ENCODE measurements around the gene CPS1. TPM values are rescaled to one million over a fixed set of nuclear protein-coding genes. Genes with fewer than 3 reads are reported as not detected.

CPS1 gene
- total RNA-seq, 1 experiment from 2014 or later = 9.0 TPM

DNA sequence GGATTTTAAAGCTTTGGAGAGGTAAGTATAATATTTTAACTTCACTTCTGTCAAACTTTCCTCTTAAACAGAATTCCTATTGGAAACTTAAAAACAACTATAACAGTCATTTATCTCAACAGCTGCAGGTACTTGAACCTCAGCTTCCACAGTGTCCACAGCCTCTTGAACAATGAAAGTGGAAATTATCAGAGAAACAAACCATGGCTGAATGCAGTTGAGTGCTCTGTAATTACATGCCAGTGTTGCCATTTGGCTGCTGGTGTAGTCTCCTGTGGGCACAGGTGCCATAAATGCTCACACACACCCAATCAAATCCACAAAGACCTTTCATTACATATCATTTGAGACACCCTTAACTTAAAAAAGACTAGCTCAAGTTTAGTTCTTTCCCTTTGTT is 125.1 kb downstream of the CPS1 start:
- ChIA-PET POLR2A (no interaction called here), CTCF (interaction anchor here (1.2 kb wide), 1 partner anchor 18 kb away, joined by 3 read pairs; no protein-coding TSS in a partner anchor)
- Mint-ChIP-seq H3K27me3 (ENCODE audit: low read depth) (no peaks in the 10 kb centered on the region), H3K27ac (no peak overlapping the region), H3K4me1 (peaks cover 6% of the 10 kb centered on the region; the same call in 1 of the 2 replicates), H3K9me3 (no peaks in the 10 kb centered on the region), H3K4me3 (no peak overlapping the region), H3K36me3 (no peaks in the 10 kb centered on the region)
- TF ChIP-seq ZBTB21 (CRISPR knock-in tag; IDR thresholded peaks at IDR 0.05; ENCODE audit: borderline replicate concordance) (no peak), USF2 (CRISPR knock-in tag; IDR thresholded peaks at IDR 0.05) (no peak), ETV6 (CRISPR knock-in tag; IDR thresholded peaks at IDR 0.05) (no peak), ARID4B (CRISPR knock-in tag; IDR thresholded peaks at IDR 0.05; ENCODE audit: borderline replicate concordance) (no peak), HMGA2 (CRISPR knock-in tag; IDR thresholded peaks at IDR 0.05) (no peak), SMAD4 (CRISPR knock-in tag; IDR thresholded peaks at IDR 0.05) (no peak), ZNF317 (CRISPR knock-in tag; IDR thresholded peaks at IDR 0.05; ENCODE audit: borderline replicate concordance, low read depth) (no peak), RELA (CRISPR knock-in tag; IDR thresholded peaks at IDR 0.05; ENCODE audit: borderline replicate concordance) (no peak), ZNF219 (CRISPR knock-in tag; IDR thresholded peaks at IDR 0.05; ENCODE audit: borderline replicate concordance) (no peak)
- TF ChIP-seq, protein P1, sequence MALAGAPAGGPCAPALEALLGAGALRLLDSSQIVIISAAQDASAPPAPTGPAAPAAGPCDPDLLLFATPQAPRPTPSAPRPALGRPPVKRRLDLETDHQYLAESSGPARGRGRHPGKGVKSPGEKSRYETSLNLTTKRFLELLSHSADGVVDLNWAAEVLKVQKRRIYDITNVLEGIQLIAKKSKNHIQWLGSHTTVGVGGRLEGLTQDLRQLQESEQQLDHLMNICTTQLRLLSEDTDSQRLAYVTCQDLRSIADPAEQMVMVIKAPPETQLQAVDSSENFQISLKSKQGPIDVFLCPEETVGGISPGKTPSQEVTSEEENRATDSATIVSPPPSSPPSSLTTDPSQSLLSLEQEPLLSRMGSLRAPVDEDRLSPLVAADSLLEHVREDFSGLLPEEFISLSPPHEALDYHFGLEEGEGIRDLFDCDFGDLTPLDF (CRISPR knock-in tag; IDR thresholded peaks at IDR 0.05) = no peak
- ATAC-seq = no peak
- DNase-seq (ENCODE audit: low spot score) = no peak

GRCh38 chr2:210686401-210686800 is 130.0 kb downstream of the CPS1 start:
- no peaks in the 10 kb centered on the region for H3K36me3 Mint-ChIP-seq
- POLR2A ChIA-PET = no interaction called here
- CTCF ChIA-PET = interaction anchor here (0.7 to 1.0 kb wide), 2 partner anchors 17 to 23 kb away, joined by 3 to 4 read pairs; no protein-coding TSS in a partner anchor
- H3K4me1 Mint-ChIP-seq = peaks cover 7% of the 10 kb centered on the region; the same call in 1 of the 2 replicates
- ATAC-seq (no peak), DNase-seq (ENCODE audit: low spot score) (no peak)
- no peaks in the 10 kb centered on the region for H3K27me3 Mint-ChIP-seq (ENCODE audit: low read depth)
- no peak overlapping the region for H3K4me3 Mint-ChIP-seq
- H3K27ac Mint-ChIP-seq = no peak overlapping the region
- H3K9me3 Mint-ChIP-seq = no peaks in the 10 kb centered on the region
- no peak for TF ChIP-seq IRF2 (CRISPR knock-in tag; IDR thresholded peaks at IDR 0.05; ENCODE audit: borderline replicate concordance, low read depth)
- no peak for TF ChIP-seq ZNF532 (CRISPR knock-in tag; IDR thresholded peaks at IDR 0.05; ENCODE audit: borderline replicate concordance)
- no peak for TF ChIP-seq ZNF423 (CRISPR knock-in tag; IDR thresholded peaks at IDR 0.05)
- TF ChIP-seq, protein P2, sequence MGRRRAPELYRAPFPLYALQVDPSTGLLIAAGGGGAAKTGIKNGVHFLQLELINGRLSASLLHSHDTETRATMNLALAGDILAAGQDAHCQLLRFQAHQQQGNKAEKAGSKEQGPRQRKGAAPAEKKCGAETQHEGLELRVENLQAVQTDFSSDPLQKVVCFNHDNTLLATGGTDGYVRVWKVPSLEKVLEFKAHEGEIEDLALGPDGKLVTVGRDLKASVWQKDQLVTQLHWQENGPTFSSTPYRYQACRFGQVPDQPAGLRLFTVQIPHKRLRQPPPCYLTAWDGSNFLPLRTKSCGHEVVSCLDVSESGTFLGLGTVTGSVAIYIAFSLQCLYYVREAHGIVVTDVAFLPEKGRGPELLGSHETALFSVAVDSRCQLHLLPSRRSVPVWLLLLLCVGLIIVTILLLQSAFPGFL (CRISPR knock-in tag; IDR thresholded peaks at IDR 0.05; ENCODE audit: borderline replicate concordance) = no peak
- TF ChIP-seq, protein P3, sequence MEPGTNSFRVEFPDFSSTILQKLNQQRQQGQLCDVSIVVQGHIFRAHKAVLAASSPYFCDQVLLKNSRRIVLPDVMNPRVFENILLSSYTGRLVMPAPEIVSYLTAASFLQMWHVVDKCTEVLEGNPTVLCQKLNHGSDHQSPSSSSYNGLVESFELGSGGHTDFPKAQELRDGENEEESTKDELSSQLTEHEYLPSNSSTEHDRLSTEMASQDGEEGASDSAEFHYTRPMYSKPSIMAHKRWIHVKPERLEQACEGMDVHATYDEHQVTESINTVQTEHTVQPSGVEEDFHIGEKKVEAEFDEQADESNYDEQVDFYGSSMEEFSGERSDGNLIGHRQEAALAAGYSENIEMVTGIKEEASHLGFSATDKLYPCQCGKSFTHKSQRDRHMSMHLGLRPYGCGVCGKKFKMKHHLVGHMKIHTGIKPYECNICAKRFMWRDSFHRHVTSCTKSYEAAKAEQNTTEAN (CRISPR knock-in tag; IDR thresholded peaks at IDR 0.05) = no peak
- TF ChIP-seq ESRRA (CRISPR knock-in tag; IDR thresholded peaks at IDR 0.05; ENCODE audit: borderline replicate concordance) = no peak
- no peak for TF ChIP-seq E2F5 (CRISPR knock-in tag; IDR thresholded peaks at IDR 0.05)
- TF ChIP-seq RELA (CRISPR knock-in tag; IDR thresholded peaks at IDR 0.05; ENCODE audit: borderline replicate concordance) = no peak
- TF ChIP-seq HMGA2 (CRISPR knock-in tag; IDR thresholded peaks at IDR 0.05) = no peak
- TF ChIP-seq ZNF121 (CRISPR knock-in tag; IDR thresholded peaks at IDR 0.05) = no peak
- TF ChIP-seq ERG (CRISPR knock-in tag; IDR thresholded peaks at IDR 0.05) = no peak
